Gastrocnemius medialis (tissue), 4 donors: ENCODE data around the gene MAP2K5. TPM values are rescaled to one million over a fixed set of nuclear protein-coding genes. Genes with fewer than 3 reads are reported as not detected.
A peak's percentile ranks its signal among the peaks of the same experiment; 100 is the strongest.

Experiments
- ATAC-seq, 2 donors: fragments of 150-250 bp; one replicate each; pipeline ENCODE4 v1.9.1; 2016
- DNase-seq, 2 donors: peaks; one replicate each; pipeline ENCODE4 v3.0.0-alpha.2; 2019
- H3K27ac ChIP-seq, 4 donors: fragments of 200-600 bp; sonication (generic); 1 replicate in 1 of 4; 2 replicates in 3 of 4; pipeline ENCODE4 v1.5.1; 2016 to 2018; ENCODE audit warnings: mild to moderate bottlenecking in 2 of 4, moderate library complexity in 1 of 4
- H3K27me3 ChIP-seq, 3 donors: fragments of 200-600 bp; sonication (generic) in 2 of 3; 1 replicate in 1 of 3; 2 replicates in 2 of 3; pipeline versions ENCODE4 v1.5.1 to v1.6.0; 2016 to 2019; ENCODE audit warnings: mild to moderate bottlenecking in 1 of 3, moderate library complexity in 1 of 3
- H3K36me3 ChIP-seq, 2 donors: fragments of 200-600 bp; sonication (generic) in 1 of 2; one replicate each; pipeline ENCODE4 v1.5.1; 2017 to 2018
- H3K4me1 ChIP-seq, 2 donors: fragments of 200-600 bp; sonication (generic) in 1 of 2; one replicate each; pipeline ENCODE4 v1.5.1; 2016 to 2017; ENCODE audit warnings: mild to moderate bottlenecking in 2 of 2
- H3K4me3 ChIP-seq, 4 donors: fragments of 200-600 bp; sonication (generic) in 3 of 4; 1 replicate in 1 of 4; 2 replicates in 3 of 4; pipeline ENCODE4 v1.5.1; 2016 to 2019; ENCODE audit warnings: mild to moderate bottlenecking in 2 of 4
- H3K9me3 ChIP-seq, 3 donors: fragments of 200-600 bp; sonication (generic) in 2 of 3; 1 replicate in 1 of 3; 2 replicates in 2 of 3; pipeline ENCODE4 v1.5.1; 2016 to 2019
- POLR2A ChIP-seq, 2 donors: fragments of 450-650 bp; IDR thresholded peaks; one replicate each; pipeline ENCODE4 v1.6.1; 2017; ENCODE audit warnings: antibody characterized with exemption in 2 of 2, mild to moderate bottlenecking in 2 of 2, moderate library complexity in 2 of 2
- in situ Hi-C, 4 donors: fragments of 200-750 bp; cut with MboI; loops; one replicate each; pipeline versions ENCODE4 v1.15.0 to v1.8.0; 2017; ENCODE audit warnings: low sequenced_read_pairs in 4 of 4
- intact Hi-C: fragments of 100-400 bp; cut with DNase I; formaldehyde crosslinking; loops from one replicate; pipeline ENCODE4 v1.15.1; 2023; ENCODE audit warnings: low total_unique reads
- total RNA-seq, 4 donors: library from RNA; depleted of rRNA; stranded (reverse); fragments of >200 nt; gene quantifications; one replicate each; pipeline versions ENCODE4 v1.1.0 to v1.2.3, GENCODE V29; 2016
- TF ChIP-seq, protein P1 (sequence below), 5 experiments: fragments of 450-650 bp in 3 of 5; fragments of 200-600 bp in 2 of 5; sonication (generic) in 2 of 5; IDR thresholded peaks in 4 of 5; conservative IDR thresholded peaks in 1 of 5; 1 replicate in 4 of 5; 2 replicates in 1 of 5; pipeline ENCODE4 v1.5.1; 2016 to 2019; ENCODE audit warnings: antibody characterized with exemption in 5 of 5, mild to moderate bottlenecking in 3 of 5, moderate library complexity in 3 of 5

The MAP2K5 gene
- total RNA-seq, 4 donors from 2014 or later = 5.9 to 6.8 (median 6.4) TPM

DNA sequence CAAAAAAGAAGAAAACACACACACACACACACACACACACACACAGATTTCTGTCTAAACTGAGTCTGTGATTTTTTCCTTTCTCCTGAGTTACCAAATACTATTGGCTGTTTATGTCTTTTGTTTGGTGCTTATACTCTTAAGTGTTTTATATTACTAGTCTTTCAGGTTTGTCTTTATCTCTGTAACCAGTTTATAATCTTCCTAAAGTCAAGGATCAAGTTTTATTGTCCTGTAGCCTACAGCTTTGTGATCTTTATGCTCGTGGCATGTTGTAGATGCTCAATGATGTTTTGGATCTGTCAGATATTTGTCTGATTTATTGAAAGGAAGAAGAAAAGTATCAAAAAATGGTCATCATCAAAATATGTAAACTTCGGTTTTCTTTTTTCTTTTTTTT lies 4.6 kb downstream of the MAP2K5 start:
- in situ Hi-C loops = loop anchor here in 1 of 4 donors (25.0 kb wide), 1 partner anchor 290 kb away; the partner anchor contains the start of genes RNU6-1 and SKOR1
- DNase-seq (no peak), ATAC-seq (no peak)
- Histone ChIP-seq H3K27me3 (no peaks in the 10 kb centered on the region), H3K27ac (no peak overlapping the region), H3K4me1 (peaks cover 28 to 40% of the 10 kb centered on the region in 2 donors), H3K4me3 (no peak overlapping the region), H3K9me3 (no peaks in the 10 kb centered on the region), H3K36me3 (peaks cover 0 to 8% of the 10 kb centered on the region in 2 donors)
- intact Hi-C loops = loop anchor here (10.0 kb wide), 1 partner anchor 292 kb away; the partner anchor contains the start of genes AAGAB and IQCH
- TF ChIP-seq POLR2A (IDR thresholded peaks at IDR 0.05) = no peak
- TF ChIP-seq, protein P1, sequence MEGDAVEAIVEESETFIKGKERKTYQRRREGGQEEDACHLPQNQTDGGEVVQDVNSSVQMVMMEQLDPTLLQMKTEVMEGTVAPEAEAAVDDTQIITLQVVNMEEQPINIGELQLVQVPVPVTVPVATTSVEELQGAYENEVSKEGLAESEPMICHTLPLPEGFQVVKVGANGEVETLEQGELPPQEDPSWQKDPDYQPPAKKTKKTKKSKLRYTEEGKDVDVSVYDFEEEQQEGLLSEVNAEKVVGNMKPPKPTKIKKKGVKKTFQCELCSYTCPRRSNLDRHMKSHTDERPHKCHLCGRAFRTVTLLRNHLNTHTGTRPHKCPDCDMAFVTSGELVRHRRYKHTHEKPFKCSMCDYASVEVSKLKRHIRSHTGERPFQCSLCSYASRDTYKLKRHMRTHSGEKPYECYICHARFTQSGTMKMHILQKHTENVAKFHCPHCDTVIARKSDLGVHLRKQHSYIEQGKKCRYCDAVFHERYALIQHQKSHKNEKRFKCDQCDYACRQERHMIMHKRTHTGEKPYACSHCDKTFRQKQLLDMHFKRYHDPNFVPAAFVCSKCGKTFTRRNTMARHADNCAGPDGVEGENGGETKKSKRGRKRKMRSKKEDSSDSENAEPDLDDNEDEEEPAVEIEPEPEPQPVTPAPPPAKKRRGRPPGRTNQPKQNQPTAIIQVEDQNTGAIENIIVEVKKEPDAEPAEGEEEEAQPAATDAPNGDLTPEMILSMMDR (IDR thresholded peaks at IDR 0.05 in 4 of 5, conservative IDR thresholded peaks at IDR 0.05 in 1 of 5) = no peak

DNA sequence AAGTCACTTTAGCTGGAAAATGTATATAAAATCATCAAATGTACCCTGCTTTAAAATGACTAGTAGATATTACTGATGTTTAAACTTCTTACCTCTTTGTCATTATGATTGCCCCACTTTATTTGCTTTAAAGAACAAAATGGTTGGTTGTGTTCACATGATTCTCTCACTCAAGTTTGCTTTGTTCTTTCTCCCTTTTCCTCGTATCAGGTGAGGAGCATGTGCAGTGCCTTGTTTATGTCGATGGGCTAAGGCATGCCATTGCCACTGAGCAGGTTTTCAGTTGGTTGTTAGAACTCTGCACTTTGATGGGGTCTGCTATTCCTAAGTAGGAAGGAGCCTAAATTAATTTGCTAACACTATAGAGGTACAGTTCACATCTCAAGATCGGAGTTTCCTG lies 5.3 kb downstream of the MAP2K5 start:
- Histone ChIP-seq H3K9me3 (no peaks in the 10 kb centered on the region), H3K27me3 (no peaks in the 10 kb centered on the region), H3K4me3 (no peak overlapping the region), H3K27ac (peak overlapping the region in 3 of 4 donors; percentile 16 to 60 (median 40)), H3K4me1 (peaks cover 28 to 40% of the 10 kb centered on the region in 2 donors), H3K36me3 (peaks cover 0 to 8% of the 10 kb centered on the region in 2 donors)
- DNase-seq = no peak
- in situ Hi-C loops (loop anchor here in 1 of 4 donors (25.0 kb wide), 1 partner anchor 289 kb away; the partner anchor contains the start of genes RNU6-1 and SKOR1), intact Hi-C loops (loop anchor here (10.0 kb wide), 1 partner anchor 293 kb away; the partner anchor contains the start of genes AAGAB and IQCH)
- ATAC-seq = no peak
- TF ChIP-seq, protein P1 (IDR thresholded peaks at IDR 0.05 in 4 of 5, conservative IDR thresholded peaks at IDR 0.05 in 1 of 5) = no peak
- no peak for TF ChIP-seq POLR2A (IDR thresholded peaks at IDR 0.05)

- ATAC-seq (no peak), DNase-seq (no peak)
- no peak overlapping the region for H3K4me3 ChIP-seq
- no peaks in the 10 kb centered on the region for H3K27me3 ChIP-seq
- H3K4me1 ChIP-seq = peaks cover 26 to 39% of the 10 kb centered on the region in 2 donors
- intact Hi-C loops = loop anchor here (10.0 kb wide), 1 partner anchor 294 kb away; the partner anchor contains the start of genes AAGAB and IQCH
- TF ChIP-seq, protein P1 (IDR thresholded peaks at IDR 0.05 in 4 of 5, conservative IDR thresholded peaks at IDR 0.05 in 1 of 5) = no peak
- H3K36me3 ChIP-seq = peaks cover 0 to 8% of the 10 kb centered on the region in 2 donors
- in situ Hi-C loops = loop anchor here in 1 of 4 donors (25.0 kb wide), 1 partner anchor 289 kb away; the partner anchor contains the start of genes RNU6-1 and SKOR1
- H3K27ac ChIP-seq = peak overlapping the region; percentile 16 to 60 (median 36)
- no peaks in the 10 kb centered on the region for H3K9me3 ChIP-seq
Measured at GRCh38 chr15:67548236-67548852, 5.8 kb downstream of the MAP2K5 start.

GRCh38 chr15:67548862-67549651 lies 6.6 kb downstream of the MAP2K5 start:
- peak in 1 of 2 donors; percentile 53 for DNase-seq
- Histone ChIP-seq H3K27me3 (no peaks in the 10 kb centered on the region), H3K4me1 (peaks cover 19 to 32% of the 10 kb centered on the region in 2 donors), H3K36me3 (peaks cover 0 to 8% of the 10 kb centered on the region in 2 donors), H3K4me3 (no peak overlapping the region), H3K9me3 (no peaks in the 10 kb centered on the region), H3K27ac (peak overlapping the region; percentile 16 to 60 (median 40))
- in situ Hi-C loops (loop anchor here in 1 of 4 donors (25.0 kb wide), 1 partner anchor 288 kb away; the partner anchor contains the start of genes RNU6-1 and SKOR1), intact Hi-C loops (loop anchor here (10.0 kb wide), 1 partner anchor 294 kb away; the partner anchor contains the start of genes AAGAB and IQCH)
- peak; percentile 55 to 58 for ATAC-seq
- TF ChIP-seq POLR2A (IDR thresholded peaks at IDR 0.05) = no peak
- TF ChIP-seq, protein P1 (IDR thresholded peaks at IDR 0.05 in 4 of 5, conservative IDR thresholded peaks at IDR 0.05 in 1 of 5) = no peak
